ENCODE measurements around the gene CFAP77. TPM values are rescaled to one million over a fixed set of nuclear protein-coding genes. Genes with fewer than 3 reads are reported as not detected.

The CFAP77 gene
- total RNA-seq, 2 experiments from 2014 or later = not detected

DNA sequence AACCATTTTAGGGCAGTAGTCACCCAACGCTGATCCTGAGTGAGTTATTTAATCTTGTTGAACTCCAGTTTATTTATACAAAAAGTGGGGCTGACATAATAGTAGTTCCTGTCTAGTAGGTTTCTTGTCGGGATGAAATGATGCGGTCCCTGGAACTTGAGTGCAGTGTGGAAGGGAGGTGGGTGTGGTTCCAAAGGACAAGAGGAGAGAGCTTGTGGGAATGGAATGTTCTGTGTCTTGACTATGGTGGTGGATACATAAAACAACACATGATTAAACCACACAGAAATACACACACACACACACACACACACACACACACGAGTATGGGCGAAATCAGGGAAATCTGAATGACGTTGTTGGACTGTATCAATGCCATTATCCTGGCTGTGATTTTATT is 106.3 kb downstream of the CFAP77 start:
- TF ChIP-seq, protein P1, sequence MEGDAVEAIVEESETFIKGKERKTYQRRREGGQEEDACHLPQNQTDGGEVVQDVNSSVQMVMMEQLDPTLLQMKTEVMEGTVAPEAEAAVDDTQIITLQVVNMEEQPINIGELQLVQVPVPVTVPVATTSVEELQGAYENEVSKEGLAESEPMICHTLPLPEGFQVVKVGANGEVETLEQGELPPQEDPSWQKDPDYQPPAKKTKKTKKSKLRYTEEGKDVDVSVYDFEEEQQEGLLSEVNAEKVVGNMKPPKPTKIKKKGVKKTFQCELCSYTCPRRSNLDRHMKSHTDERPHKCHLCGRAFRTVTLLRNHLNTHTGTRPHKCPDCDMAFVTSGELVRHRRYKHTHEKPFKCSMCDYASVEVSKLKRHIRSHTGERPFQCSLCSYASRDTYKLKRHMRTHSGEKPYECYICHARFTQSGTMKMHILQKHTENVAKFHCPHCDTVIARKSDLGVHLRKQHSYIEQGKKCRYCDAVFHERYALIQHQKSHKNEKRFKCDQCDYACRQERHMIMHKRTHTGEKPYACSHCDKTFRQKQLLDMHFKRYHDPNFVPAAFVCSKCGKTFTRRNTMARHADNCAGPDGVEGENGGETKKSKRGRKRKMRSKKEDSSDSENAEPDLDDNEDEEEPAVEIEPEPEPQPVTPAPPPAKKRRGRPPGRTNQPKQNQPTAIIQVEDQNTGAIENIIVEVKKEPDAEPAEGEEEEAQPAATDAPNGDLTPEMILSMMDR (IDR thresholded peaks at IDR 0.05) = no peak
- DNase-seq = no peak
- Mint-ChIP-seq H3K9me3 (no peaks in the 10 kb centered on the region), H3K4me1 (ENCODE audit: low read depth) (no peaks in the 10 kb centered on the region), H3K27me3 (peaks cover 20% of the 10 kb centered on the region), H3K27ac (no peak overlapping the region), H3K36me3 (ENCODE audit: low read depth) (no peaks in the 10 kb centered on the region), H3K4me3 (no peak overlapping the region)
- ATAC-seq (ENCODE audit: poor library complexity) = no peak
- no peaks in the 10 kb centered on the region for H3K36me3 ChIP-seq (ENCODE audit: insufficient read depth, low read length)
- intact Hi-C loops (cut with DNase I, micrococcal nuclease) = no loop called here
- no peaks in the 10 kb centered on the region for H3K4me1 ChIP-seq (ENCODE audit: insufficient read depth, low read length)
- H3K27ac ChIP-seq (ENCODE audit: low read depth in 1 of 2, low read length in 2 of 2) = no peak overlapping the region
- H3K4me3 ChIP-seq (ENCODE audit: low read length) = no peak overlapping the region
- ChIA-PET CTCF (no interaction called here), POLR2A (no interaction called here)
- H3K27me3 ChIP-seq (ENCODE audit: control insufficient read depth in 1 of 2, insufficient read depth in 2 of 2, low read length in 2 of 2) = peaks cover 2 to 8% of the 10 kb centered on the region in 2 experiments
- H3K9me3 ChIP-seq (ENCODE audit: control insufficient read depth in 1 of 2, insufficient read depth in 1 of 2, low read length in 2 of 2) = peaks cover 0 to 8% of the 10 kb centered on the region in 2 experiments

GRCh38 chr9:132516911-132517310 is 106.9 kb downstream of the CFAP77 start:
- H3K4me1 Mint-ChIP-seq (ENCODE audit: low read depth) = no peaks in the 10 kb centered on the region
- no peaks in the 10 kb centered on the region for H3K36me3 Mint-ChIP-seq (ENCODE audit: low read depth)
- TF ChIP-seq, protein P1 (IDR thresholded peaks at IDR 0.05) = no peak
- Histone ChIP-seq H3K27me3 (ENCODE audit: control insufficient read depth in 1 of 2, insufficient read depth in 2 of 2, low read length in 2 of 2) (peaks cover 2 to 8% of the 10 kb centered on the region in 2 experiments), H3K4me1 (ENCODE audit: insufficient read depth, low read length) (no peaks in the 10 kb centered on the region), H3K36me3 (ENCODE audit: insufficient read depth, low read length) (no peaks in the 10 kb centered on the region), H3K27ac (ENCODE audit: low read depth in 1 of 2, low read length in 2 of 2) (no peak overlapping the region), H3K9me3 (ENCODE audit: control insufficient read depth in 1 of 2, insufficient read depth in 1 of 2, low read length in 2 of 2) (peaks cover 0 to 8% of the 10 kb centered on the region in 2 experiments), H3K4me3 (ENCODE audit: low read length) (no peak overlapping the region)
- DNase-seq (no peak), ATAC-seq (ENCODE audit: poor library complexity) (no peak)
- peaks cover 20% of the 10 kb centered on the region for H3K27me3 Mint-ChIP-seq
- CTCF ChIA-PET = no interaction called here
- POLR2A ChIA-PET = no interaction called here
- H3K27ac Mint-ChIP-seq = no peak overlapping the region
- intact Hi-C loops (cut with DNase I, micrococcal nuclease) = no loop called here
- no peaks in the 10 kb centered on the region for H3K9me3 Mint-ChIP-seq
- no peak overlapping the region for H3K4me3 Mint-ChIP-seq

- TF ChIP-seq, protein P1 (IDR thresholded peaks at IDR 0.05) = no peak
- Mint-ChIP-seq H3K9me3 (no peaks in the 10 kb centered on the region), H3K27me3 (peaks cover 26% of the 10 kb centered on the region), H3K27ac (no peak overlapping the region), H3K36me3 (ENCODE audit: low read depth) (no peaks in the 10 kb centered on the region), H3K4me1 (ENCODE audit: low read depth) (no peaks in the 10 kb centered on the region), H3K4me3 (no peak overlapping the region)
- no peak overlapping the region for H3K27ac ChIP-seq (ENCODE audit: low read depth in 1 of 2, low read length in 2 of 2)
- intact Hi-C loops (cut with DNase I, micrococcal nuclease) = no loop called here
- ChIA-PET CTCF (no interaction called here), POLR2A (no interaction called here)
- ATAC-seq (ENCODE audit: poor library complexity) = no peak
- DNase-seq = no peak
- H3K36me3 ChIP-seq (ENCODE audit: insufficient read depth, low read length) = no peaks in the 10 kb centered on the region
- H3K27me3 ChIP-seq (ENCODE audit: control insufficient read depth in 1 of 2, insufficient read depth in 2 of 2, low read length in 2 of 2) = peaks cover 2 to 8% of the 10 kb centered on the region in 2 experiments
- no peak overlapping the region for H3K4me3 ChIP-seq (ENCODE audit: low read length)
- H3K4me1 ChIP-seq (ENCODE audit: insufficient read depth, low read length) = no peaks in the 10 kb centered on the region
- peaks cover 0 to 8% of the 10 kb centered on the region in 2 experiments for H3K9me3 ChIP-seq (ENCODE audit: control insufficient read depth in 1 of 2, insufficient read depth in 1 of 2, low read length in 2 of 2)
Observed at GRCh38 chr9:132517815-132518550, 108.0 kb downstream of the CFAP77 start.
